ENCODE measurements around the gene C19orf38.

Gene C19orf38

GRCh38 chr19:10913716-10914340 is 65.6 kb downstream of the C19orf38 start:
- DNase-seq = no peak

GRCh38 chr19:10915130-10916091 is 67.2 kb downstream of the C19orf38 start:
- DNase-seq = no peak

DNA sequence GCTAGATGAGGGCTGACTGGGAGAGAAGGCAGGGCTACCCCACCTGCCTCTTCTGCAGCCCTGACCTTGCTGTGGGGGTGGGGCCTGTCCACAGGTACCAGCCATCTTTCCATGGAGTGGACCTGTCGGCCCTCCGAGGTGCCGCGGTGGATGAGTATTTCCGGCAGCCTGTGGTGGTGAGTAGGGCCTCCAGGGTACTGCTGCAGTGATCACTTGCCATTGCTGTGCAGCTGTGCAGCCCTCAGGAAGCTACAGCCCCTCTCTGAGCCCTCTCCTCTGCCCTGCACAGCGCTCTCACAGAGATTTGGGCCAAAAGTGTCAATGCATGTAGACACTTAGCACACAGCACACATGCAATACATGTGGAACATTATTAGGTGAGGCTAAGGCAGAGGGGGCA is 68.4 kb downstream of the C19orf38 start:
- no peak for DNase-seq

DNA sequence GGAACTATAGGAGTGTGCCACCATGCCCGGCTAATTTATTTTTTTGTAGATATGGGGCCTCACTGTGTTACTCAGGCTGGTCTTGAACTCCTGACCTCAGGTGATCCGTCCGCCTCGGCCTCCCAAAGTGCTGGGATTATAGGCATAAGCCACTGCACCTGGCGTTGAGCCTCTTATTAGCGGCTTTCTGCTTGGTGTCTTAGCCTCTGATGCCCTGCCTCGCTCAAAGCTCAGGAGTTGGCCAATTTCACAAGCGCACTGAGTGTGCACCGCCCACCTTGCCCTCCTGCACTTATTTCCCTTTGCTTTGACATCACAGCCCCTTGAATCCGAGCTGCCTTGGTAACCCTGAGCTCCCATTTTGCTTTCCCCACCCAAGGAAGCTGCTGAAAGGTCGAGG is 70.1 kb downstream of the C19orf38 start:
- DNase-seq = no peak
